Thymus (tissue), 11 donors: ENCODE results near the gene HSD17B8. TPM values are rescaled to one million over a fixed set of nuclear protein-coding genes. Genes with fewer than 3 reads are reported as not detected.

ENCODE experiments used
- DNase-seq, 9 donors: peaks; one replicate each; pipeline ENCODE4 v3.0.0-alpha.2; 2013; ENCODE audit warnings: low spot score in 9 of 9, low read depth in 6 of 9, missing footprints in 1 of 9
- H3K27ac ChIP-seq, 2 donors: one replicate each; pipeline ENCODE4 v1.5.1; 2013; ENCODE audit warnings: control low read depth in 1 of 2, low read depth in 1 of 2, low read length in 1 of 2, mild to moderate bottlenecking in 1 of 2, moderate library complexity in 1 of 2
- H3K27me3 ChIP-seq, 2 donors: one replicate each; pipeline ENCODE4 v1.5.1; 2013; ENCODE audit warnings: low read length in 1 of 2; ENCODE audit not compliant: control insufficient read depth in 2 of 2, insufficient read depth in 1 of 2
- H3K36me3 ChIP-seq, 2 donors: one replicate each; pipeline ENCODE4 v1.5.1; 2013; ENCODE audit warnings: low read length in 1 of 2, mild to moderate bottlenecking in 1 of 2, moderate library complexity in 1 of 2; ENCODE audit not compliant: control insufficient read depth in 2 of 2, insufficient read depth in 2 of 2
- H3K4me1 ChIP-seq, 2 donors: one replicate each; pipeline ENCODE4 v1.5.1; 2013; ENCODE audit warnings: low read length in 2 of 2; ENCODE audit not compliant: control insufficient read depth in 2 of 2, insufficient read depth in 2 of 2
- H3K4me3 ChIP-seq, 2 donors: one replicate each; pipeline ENCODE4 v1.5.1; 2013; ENCODE audit warnings: low read length in 2 of 2, control low read depth in 1 of 2, mild to moderate bottlenecking in 1 of 2
- H3K9me3 ChIP-seq, 2 donors: one replicate each; pipeline ENCODE4 v1.5.1; 2013; ENCODE audit warnings: low read length in 1 of 2, mild to moderate bottlenecking in 1 of 2; ENCODE audit not compliant: control insufficient read depth in 2 of 2, insufficient read depth in 1 of 2
- WGBS: extraction: QIAGEN DNeasy Blood & Tissue Kit; methylation state at CpG from one replicate; pipeline ENCODE4 v1.1.7; 2013; 5-methylcytosine and 5-hydroxymethylcytosine counted together
- polyA plus RNA-seq: library from polyadenylated mRNA; stranded (reverse); fragments of 200-250 nt; gene quantifications from one replicate; pipeline ENCODE4 v1.2.3, GENCODE V29; 2013
- total RNA-seq: library from RNA; stranded (reverse); fragments of 120-200 nt; gene quantifications from one replicate; pipeline ENCODE4 v1.2.4, GENCODE V29; 2013
- donor health status: healthy.

The HSD17B8 gene
- total and polyA plus RNA-seq, 2 donors: 15.7 to 31.3 TPM

- no peak for DNase-seq
- Histone ChIP-seq H3K9me3 (peaks cover 0 to 5% of the 10 kb centered on the region in 2 donors), H3K36me3 (no peaks in the 10 kb centered on the region), H3K4me3 (no peak overlapping the region), H3K27me3 (peaks cover 23 to 56% of the 10 kb centered on the region in 2 donors), H3K4me1 (peaks cover 4 to 6% of the 10 kb centered on the region in 2 donors), H3K27ac (no peak overlapping the region)
- 92% methylated on average over 1 of the region's 1 CpG for WGBS
These were observed 16.6 kb upstream of the HSD17B8 start for GRCh38 chr6:33187809-33188208.

DNA sequence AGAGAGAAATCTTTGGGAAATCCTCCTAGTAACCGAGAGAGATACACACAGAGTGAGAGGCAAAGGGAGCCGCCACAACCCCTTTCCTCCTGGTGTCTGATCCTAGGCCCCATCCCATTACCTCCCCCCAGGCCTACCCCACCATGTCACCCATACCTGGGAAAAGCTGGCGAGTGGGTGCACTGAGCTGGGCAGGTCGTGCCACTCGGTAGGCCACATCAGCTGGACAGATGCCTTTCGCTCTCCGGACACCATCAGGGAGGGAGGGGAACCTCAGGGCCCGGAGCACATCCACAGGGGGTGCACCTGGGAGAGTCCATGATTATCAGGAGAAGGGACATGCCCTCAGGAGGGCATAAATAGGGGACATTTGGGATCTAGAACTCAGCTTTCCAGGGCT lies 15.3 kb upstream of the HSD17B8 start:
- peaks cover 7 to 8% of the 10 kb centered on the region in 2 donors for H3K4me1 ChIP-seq
- DNase-seq: no peak
- H3K36me3 ChIP-seq: peaks cover 2 to 5% of the 10 kb centered on the region in 2 donors
- WGBS: 95% methylated on average over 8 of the region's 8 CpGs
- no peak overlapping the region for H3K27ac ChIP-seq
- H3K4me3 ChIP-seq: no peak overlapping the region
- H3K27me3 ChIP-seq: peaks cover 28 to 68% of the 10 kb centered on the region in 2 donors
- peaks cover 0 to 2% of the 10 kb centered on the region in 2 donors for H3K9me3 ChIP-seq

- peaks cover 7 to 8% of the 10 kb centered on the region in 2 donors for H3K4me1 ChIP-seq
- 88% methylated on average over 7 of the region's 7 CpGs for WGBS
- H3K27ac ChIP-seq: no peak overlapping the region
- H3K27me3 ChIP-seq: peaks cover 28 to 70% of the 10 kb centered on the region in 2 donors
- no peaks in the 10 kb centered on the region for H3K9me3 ChIP-seq
- no peak for DNase-seq
- no peak overlapping the region for H3K4me3 ChIP-seq
- H3K36me3 ChIP-seq: peaks cover 9 to 11% of the 10 kb centered on the region in 2 donors
These were observed 14.6 kb upstream of the HSD17B8 start for GRCh38 chr6:33189625-33190448.

DNA sequence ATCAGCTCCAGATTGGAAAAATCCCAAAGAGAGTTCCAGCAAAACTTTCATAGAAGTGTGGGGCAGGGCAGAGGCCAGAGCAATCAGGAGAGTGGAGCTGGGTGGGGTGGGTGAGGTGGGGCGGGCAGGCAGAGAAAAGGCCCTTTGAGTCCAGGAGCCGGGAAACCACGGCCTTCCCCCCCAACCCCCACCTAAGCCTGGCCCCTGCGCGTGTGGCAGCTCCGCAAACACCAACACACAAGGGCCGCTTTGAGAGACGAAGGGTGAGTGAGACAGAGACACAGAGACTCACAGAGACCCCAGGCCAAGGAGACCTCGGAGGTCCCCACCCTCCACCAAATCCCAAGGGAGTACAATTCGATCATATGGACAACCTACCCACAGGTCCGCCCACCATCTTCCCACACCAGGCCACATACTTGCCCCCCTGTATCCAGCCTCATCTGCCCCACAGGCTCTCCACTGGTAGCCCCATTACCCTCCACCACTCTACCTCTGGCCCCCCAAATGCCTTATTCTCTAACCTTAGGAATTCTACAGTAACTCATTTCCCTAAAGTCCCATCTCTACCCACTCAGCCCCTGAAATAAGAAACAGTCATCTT lies 13.8 kb upstream of the HSD17B8 start:
- Histone ChIP-seq H3K4me3 (no peak overlapping the region), H3K9me3 (no peaks in the 10 kb centered on the region), H3K27me3 (peaks cover 28 to 66% of the 10 kb centered on the region in 2 donors), H3K36me3 (peaks cover 16 to 19% of the 10 kb centered on the region in 2 donors), H3K27ac (no peak overlapping the region), H3K4me1 (peaks cover 7 to 8% of the 10 kb centered on the region in 2 donors)
- no peak for DNase-seq
- WGBS: 92% methylated on average over 11 of the region's 11 CpGs

- 67% methylated on average over 8 of the region's 8 CpGs for WGBS
- DNase-seq: no peak
- Histone ChIP-seq H3K4me3 (no peak overlapping the region), H3K36me3 (peaks cover 26 to 28% of the 10 kb centered on the region in 2 donors), H3K27ac (no peak overlapping the region), H3K9me3 (no peaks in the 10 kb centered on the region), H3K4me1 (peaks cover 7 to 8% of the 10 kb centered on the region in 2 donors), H3K27me3 (peaks cover 26 to 57% of the 10 kb centered on the region in 2 donors)
These were observed 12.9 kb upstream of the HSD17B8 start for GRCh38 chr6:33191383-33192104.

GRCh38 chr6:33192105-33192646 lies 12.3 kb upstream of the HSD17B8 start, which contains the start of gene COL11A2:
Gene COL11A2 (minus strand): TSS chr6:33192467. CDS start chr6:33192240, 227 bp downstream.
- Histone ChIP-seq H3K27ac (no peak within 1 kb of the TSS), H3K4me3 (peak within 1 kb of the TSS in 1 of 2 donors; percentile 35), H3K27me3 (peaks cover 26 to 52% of the 10 kb centered on the region in 2 donors), H3K9me3 (no peaks in the 10 kb centered on the region), H3K36me3 (peaks cover 32% of the 10 kb centered on the region in 2 donors), H3K4me1 (peaks cover 7 to 8% of the 10 kb centered on the region in 2 donors)
- no peak for DNase-seq
- WGBS: 7% methylated on average over 35 of the region's 35 CpGs

DNA sequence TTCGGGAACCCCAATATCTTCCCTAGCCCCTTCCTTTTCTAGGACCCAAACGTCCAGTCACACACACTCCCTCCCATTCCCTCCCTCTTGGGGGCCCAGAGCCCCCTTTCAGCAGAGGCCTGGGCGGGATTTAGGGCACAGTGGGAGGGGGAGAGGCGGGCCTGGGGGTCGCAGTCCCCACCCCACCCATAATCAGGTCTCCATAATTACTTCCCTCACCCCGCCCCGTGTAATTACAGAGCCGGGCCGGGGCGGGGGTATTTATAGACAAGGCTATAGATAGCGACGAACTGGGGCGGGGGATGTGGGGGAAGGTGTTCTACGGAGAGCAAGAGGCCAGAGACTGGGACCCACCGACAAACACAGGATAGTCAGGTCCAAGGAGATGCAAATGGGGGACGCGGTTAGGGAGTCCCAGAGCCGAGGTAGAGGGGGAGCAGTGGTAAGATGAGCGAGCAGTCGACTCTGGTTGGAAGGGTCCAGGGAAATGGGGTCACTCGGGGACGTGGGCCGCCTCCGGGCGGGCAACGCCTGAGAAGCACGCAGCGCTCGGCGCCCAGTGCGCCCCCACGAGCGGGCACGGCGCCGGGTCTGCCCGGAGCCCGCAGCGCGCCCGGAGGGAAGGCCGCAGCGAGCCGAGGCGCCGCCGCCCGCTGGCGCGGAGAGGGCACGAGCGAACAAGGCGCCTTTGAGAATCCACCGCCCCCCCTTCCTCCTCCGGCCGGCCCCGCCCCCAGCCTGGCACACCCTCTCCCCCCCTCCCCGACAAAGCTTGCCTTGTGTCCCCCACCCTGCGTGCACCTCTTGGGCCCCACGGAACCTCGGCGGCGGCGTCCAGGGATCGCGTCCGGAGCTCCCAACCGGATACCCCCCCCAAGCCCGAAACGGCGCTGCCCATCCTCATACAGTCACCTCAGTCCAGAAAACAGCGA lies 11.5 kb upstream of the HSD17B8 start:
- H3K9me3 ChIP-seq: no peaks in the 10 kb centered on the region
- H3K36me3 ChIP-seq: peaks cover 37 to 39% of the 10 kb centered on the region in 2 donors
- DNase-seq: no peak
- peaks cover 7 to 11% of the 10 kb centered on the region in 2 donors for H3K4me1 ChIP-seq
- 9% methylated on average over 71 of the region's 72 CpGs for WGBS
- H3K4me3 ChIP-seq: peak overlapping the region in 1 of 2 donors; percentile 35
- no peak overlapping the region for H3K27ac ChIP-seq
- H3K27me3 ChIP-seq: peaks cover 26 to 52% of the 10 kb centered on the region in 2 donors

DNA sequence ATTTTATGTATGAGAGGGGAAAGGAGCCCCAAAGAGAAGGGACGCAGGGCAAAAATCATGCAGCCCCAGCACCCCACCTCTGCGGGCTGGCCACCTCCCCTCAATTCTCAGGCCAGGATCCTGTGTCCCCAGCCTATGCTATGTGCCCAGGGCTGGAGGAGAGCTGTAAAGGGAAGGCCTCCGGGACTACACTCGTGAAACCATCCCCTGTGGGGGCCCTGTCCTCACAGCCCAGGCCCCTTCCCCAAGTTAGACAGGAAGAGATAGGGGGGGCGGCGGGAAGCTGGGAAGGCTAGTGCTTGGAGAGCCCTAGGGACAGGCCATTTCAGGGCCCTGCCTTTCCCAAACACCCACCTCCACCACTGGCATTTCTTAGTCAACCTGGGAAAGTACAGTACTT lies 10.8 kb upstream of the HSD17B8 start:
- Histone ChIP-seq H3K9me3 (no peaks in the 10 kb centered on the region), H3K27ac (no peak overlapping the region), H3K36me3 (peaks cover 37 to 44% of the 10 kb centered on the region in 2 donors), H3K4me1 (peaks cover 7 to 16% of the 10 kb centered on the region in 2 donors), H3K4me3 (no peak overlapping the region), H3K27me3 (peaks cover 26 to 52% of the 10 kb centered on the region in 2 donors)
- WGBS: 94% methylated on average over 6 of the region's 6 CpGs
- DNase-seq: no peak
